Heart right ventricle (tissue), 16 donors: ENCODE measurements around the gene RFX2. TPM values are rescaled to one million over a fixed set of nuclear protein-coding genes. Genes with fewer than 3 reads are reported as not detected.

Experiments
- ATAC-seq, 8 donors: fragments of 200-7000 bp; cut with Tn5 transposase; one replicate each; pipeline ENCODE4 v1.9.1; 2020; ENCODE audit warnings: mild to moderate bottlenecking in 8 of 8, moderate library complexity in 8 of 8, moderate number of reproducible peaks in 1 of 8
- DNase-seq, 2 donors: peaks; one replicate each; pipeline ENCODE4 v3.0.0-alpha.2; 2020
- H3K27ac ChIP-seq, 10 donors: fragments of 200-600 bp; sonication (generic) in 2 of 10; one replicate each; pipeline versions ENCODE4 v1.5.0 to v1.8.0; 2020 to 2022; ENCODE audit warnings: mild to moderate bottlenecking in 3 of 10
- H3K27me3 ChIP-seq, 7 donors: fragments of 200-600 bp; one replicate each; pipeline ENCODE4 v1.8.0; 2021 to 2022; ENCODE audit warnings: mild to moderate bottlenecking in 2 of 7
- H3K36me3 ChIP-seq, 9 donors: fragments of 200-600 bp; sonication (generic) in 1 of 9; one replicate each; pipeline versions ENCODE4 v1.5.0 to v1.8.0; 2020 to 2022; ENCODE audit warnings: mild to moderate bottlenecking in 2 of 9
- H3K4me1 ChIP-seq, 9 donors: fragments of 200-600 bp; sonication (generic) in 1 of 9; one replicate each; pipeline versions ENCODE4 v1.5.0 to v1.8.0; 2020 to 2022; ENCODE audit warnings: mild to moderate bottlenecking in 4 of 9
- H3K4me3 ChIP-seq, 10 donors: fragments of 200-600 bp; sonication (generic) in 2 of 10; one replicate each; pipeline versions ENCODE4 v1.5.0 to v1.8.0; 2020 to 2022; ENCODE audit warnings: mild to moderate bottlenecking in 7 of 10, moderate library complexity in 2 of 10
- H3K9me3 ChIP-seq, 11 donors: fragments of 200-600 bp in 10 of 11; sonication (generic) in 2 of 11; one replicate each; pipeline versions ENCODE4 v1.5.0 to v1.8.0; 2013 to 2022; ENCODE audit warnings: mild to moderate bottlenecking in 2 of 11, control low read depth in 1 of 11, moderate library complexity in 1 of 11
- CTCF ChIP-seq, 9 donors: fragments of 200-600 bp; sonication (generic) in 2 of 9; IDR thresholded peaks; one replicate each; pipeline versions ENCODE4 v1.5.0 to v1.8.0; 2021 to 2022; ENCODE audit warnings: antibody characterized with exemption in 9 of 9, mild to moderate bottlenecking in 5 of 9, moderate library complexity in 1 of 9
- WGBS, 2 donors: extraction: QIAGEN DNeasy Blood & Tissue Kit; methylation state at CpG; one replicate each; pipeline ENCODE4 v1.1.7; 2013; ENCODE audit warnings: inconsistent platforms in 1 of 2; 5-methylcytosine and 5-hydroxymethylcytosine counted together
- intact Hi-C, 10 donors: fragments of 100-400 bp; cut with DNase I; formaldehyde crosslinking; loops; one replicate each; pipeline versions ENCODE4 v1.11.1 to v1.14.2; 2022
- polyA plus RNA-seq, 2 donors: library from polyadenylated mRNA; stranded (reverse); fragments of 200-250 nt; gene quantifications; one replicate each; pipeline ENCODE4 v1.2.3, GENCODE V29; 2013
- total RNA-seq, 10 donors: library from RNA; stranded (reverse); fragmentation: NEBNext Ultra II Directional in 3 of 10; extraction: Animal tissue kit (Norgen Biotek cat#: 25700) in 3 of 10; gene quantifications; one replicate each; pipeline versions ENCODE4 v1.2.1 to v1.2.4, GENCODE V29; 2021 to 2023
- donor health status: Arrhythmogenic right ventricular cardiomyopathy.
- donor health status: ischemic (EF 13 %, LVEDD 7.1; RV severe dilation, severe dysfunction).
- donor health status: healthy with polysubstance abuse.
- donor health status: DM: no; HTN: yes; CAD: no.
- donor health status: DM: no; HTN: no; CAD: no.
- donor health status: ischemic (EF 25% LVEDD 6.9; RV normal size, moderate dysfunction).
- donor health status: ischemic (EF 25% LVEDD 5.7; RV mildly dilated, moderate dysfunction).
- donor health status: healthy.
- donor health status: DM: yes; HTN: yes; CAD: no.
- donor health status: Ischemic cardiomyopathy.
- donor health status: ischemic (EF 35%, LVEDD 5.7; RV mildly dilated, moderate dysfunction).
- donor health status: nonischemic (EF 11% LVEDD 7.7; RV severe dilation, severe dysfunction).
- donor health status: DM: yes; HTN: yes; CAD: no.
- donor health status: PGD.
- donor health status: ischemic (EF 29% LVEDD 5.4; RV normal size, mild dysfunction).
- donor health status: nonischemic (EF 23%, LVEDD 6.1; RV moderate dilation, normal function).

Gene RFX2
- total and polyA plus RNA-seq, 12 donors, result 4.2 to 17.4 (median 5.2) TPM

GRCh38 chr19:5952193-5953029, 157.9 kb downstream of the RFX2 start:
- H3K27ac ChIP-seq, result peak overlapping the region in 8 of 10 donors; percentile 33 to 82 (median 73)
- WGBS, 2 donors, result 44 to 46% methylated on average over 18 of the region's 18 CpGs

GRCh38 chr19:5951338-5951861, 158.9 kb downstream of the RFX2 start:
- TF ChIP-seq CTCF (IDR thresholded peaks at IDR 0.05), result no peak
- Histone ChIP-seq H3K27ac (peak overlapping the region in 8 of 10 donors; percentile 27 to 79 (median 62)), H3K9me3 (no peaks in the 10 kb centered on the region), H3K27me3 (no peaks in the 10 kb centered on the region), H3K36me3 (peaks cover 0 to 14% (median 0%) of the 10 kb centered on the region in 9 donors), H3K4me1 (peaks cover 45 to 100% (median 98%) of the 10 kb centered on the region in 9 donors), H3K4me3 (no peak overlapping the region)
- 26 to 30% methylated on average over 19 of the region's 19 CpGs for WGBS, 2 donors
- ATAC-seq (peak in 2 of 8 donors; percentile 8 to 13), DNase-seq (no peak)
- intact Hi-C loops, result loop anchor here in 1 of 10 donors (10.0 kb wide), 1 partner anchor 607 kb away; the partner anchor contains the start of gene PTPRS

More at GRCh38 chr19:5952193-5953029, 157.9 kb downstream of the RFX2 start:
- TF ChIP-seq CTCF (IDR thresholded peaks at IDR 0.05), result no peak
- Histone ChIP-seq H3K4me1 (peaks cover 41 to 100% (median 98%) of the 10 kb centered on the region in 9 donors), H3K36me3 (peaks cover 0 to 14% (median 0%) of the 10 kb centered on the region in 9 donors), H3K9me3 (no peaks in the 10 kb centered on the region), H3K4me3 (no peak overlapping the region), H3K27me3 (no peaks in the 10 kb centered on the region)
- ATAC-seq, result no peak
- intact Hi-C loops, result loop anchor here in 1 of 10 donors (10.0 kb wide), 1 partner anchor 608 kb away; the partner anchor contains the start of gene PTPRS
- no peak for DNase-seq

DNA sequence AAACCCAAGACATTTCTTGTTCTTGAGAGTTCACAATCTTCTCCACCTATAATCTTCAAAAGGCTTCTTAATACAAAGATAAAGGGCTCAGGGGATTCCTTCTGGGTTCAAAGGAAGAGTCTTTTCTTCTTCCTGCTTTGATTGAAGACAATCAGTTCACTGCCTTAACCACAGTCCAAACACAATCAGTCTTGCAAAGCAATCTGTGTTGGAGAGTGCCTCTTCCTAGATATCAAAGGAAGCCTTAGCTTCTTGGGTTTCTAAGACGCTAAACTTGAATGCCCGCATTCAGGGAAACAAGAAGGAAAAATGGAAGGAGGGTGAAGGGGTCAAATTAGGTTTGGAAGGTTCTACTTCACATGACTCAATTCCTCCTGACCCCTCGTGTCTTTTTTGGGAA, 159.6 kb downstream of the RFX2 start:
- peaks cover 45 to 99% (median 92%) of the 10 kb centered on the region in 9 donors for H3K4me1 ChIP-seq
- H3K9me3 ChIP-seq, result no peaks in the 10 kb centered on the region
- H3K27ac ChIP-seq, result peak overlapping the region in 7 of 10 donors; percentile 31 to 79 (median 64)
- DNase-seq (no peak), ATAC-seq (no peak)
- intact Hi-C loops, result loop anchor here in 1 of 10 donors (10.0 kb wide), 1 partner anchor 606 kb away; the partner anchor contains the start of gene PTPRS
- 56 to 60% methylated on average over 3 of the region's 3 CpGs for WGBS, 2 donors
- peaks cover 0 to 18% (median 0%) of the 10 kb centered on the region in 9 donors for H3K36me3 ChIP-seq
- no peaks in the 10 kb centered on the region for H3K27me3 ChIP-seq
- H3K4me3 ChIP-seq, result no peak overlapping the region
- TF ChIP-seq CTCF (IDR thresholded peaks at IDR 0.05), result no peak

DNA sequence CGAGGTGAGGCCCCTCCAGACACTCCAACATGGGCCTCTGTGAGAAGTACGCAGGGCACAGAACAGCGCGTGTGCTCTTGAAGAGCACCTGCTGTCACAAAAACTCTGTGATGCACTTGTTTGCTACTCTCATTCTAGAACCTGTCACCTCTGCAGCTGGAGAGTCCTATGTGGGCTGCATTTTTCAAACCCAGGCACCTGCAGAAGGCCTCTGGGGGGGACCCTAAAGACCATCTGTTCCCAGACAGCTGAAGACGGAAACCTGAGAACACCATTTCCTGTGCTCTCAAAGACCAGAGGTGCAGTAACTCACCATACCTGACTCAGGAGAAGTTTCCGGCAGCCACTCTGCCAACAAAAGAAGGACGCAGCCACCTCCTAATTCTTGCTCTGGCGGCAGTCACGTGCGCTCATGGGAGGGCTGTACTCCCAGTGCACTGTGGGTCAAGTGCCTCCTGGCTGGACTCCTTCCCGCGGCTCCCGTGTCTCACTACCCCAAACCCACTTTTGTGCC, 160.5 kb downstream of the RFX2 start:
- 66 to 74% methylated on average over 13 of the region's 13 CpGs for WGBS, 2 donors
- no peak for TF ChIP-seq CTCF (IDR thresholded peaks at IDR 0.05)
- Histone ChIP-seq H3K9me3 (no peaks in the 10 kb centered on the region), H3K36me3 (peaks cover 0 to 20% (median 0%) of the 10 kb centered on the region in 9 donors), H3K4me3 (no peak overlapping the region), H3K27me3 (no peaks in the 10 kb centered on the region), H3K27ac (peak overlapping the region in 8 of 10 donors; percentile 31 to 89 (median 46)), H3K4me1 (peaks cover 43 to 90% (median 83%) of the 10 kb centered on the region in 9 donors)
- DNase-seq (peak; percentile 58 to 71), ATAC-seq (peak in 7 of 8 donors; percentile 18 to 66 (median 39))
- intact Hi-C loops, result loop anchor here in 2 of 10 donors (5.0 to 10.0 kb wide), 2 partner anchors 38 to 605 kb away; partner anchors contain the start of genes CAPS (in 1 of the 2) and PTPRS (in 1 of the 2)
